T-helper 2 cell (primary cell): Measurements from ENCODE around the gene WNT7B.

Experiments
- DNase-seq, 5 experiments: peaks; one replicate each; pipeline versions ENCODE4 v3.0.0 to v3.0.0-alpha.2; 2012 to 2022

WNT7B gene

DNA sequence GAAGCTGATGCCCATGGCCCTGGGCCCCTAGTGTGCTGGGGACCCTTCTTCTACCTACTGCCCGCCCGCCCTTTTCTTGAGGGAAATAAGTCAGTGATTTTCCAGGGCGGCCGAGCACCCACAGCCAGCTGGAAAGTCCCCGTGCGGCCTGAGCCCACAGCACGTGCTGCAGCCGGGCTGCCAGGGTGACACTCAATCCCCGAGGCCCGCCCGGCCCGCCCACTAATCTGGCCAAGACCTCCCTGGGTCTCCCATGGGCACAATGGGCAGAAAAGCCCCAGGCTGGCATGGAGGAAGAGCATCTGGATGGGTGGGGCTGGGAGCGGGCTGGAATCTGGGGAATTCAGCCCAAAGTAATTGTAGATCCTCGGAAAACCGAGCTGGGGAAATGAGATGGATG, 24.8 kb downstream of the WNT7B start:
- DNase-seq, result no peak

DNA sequence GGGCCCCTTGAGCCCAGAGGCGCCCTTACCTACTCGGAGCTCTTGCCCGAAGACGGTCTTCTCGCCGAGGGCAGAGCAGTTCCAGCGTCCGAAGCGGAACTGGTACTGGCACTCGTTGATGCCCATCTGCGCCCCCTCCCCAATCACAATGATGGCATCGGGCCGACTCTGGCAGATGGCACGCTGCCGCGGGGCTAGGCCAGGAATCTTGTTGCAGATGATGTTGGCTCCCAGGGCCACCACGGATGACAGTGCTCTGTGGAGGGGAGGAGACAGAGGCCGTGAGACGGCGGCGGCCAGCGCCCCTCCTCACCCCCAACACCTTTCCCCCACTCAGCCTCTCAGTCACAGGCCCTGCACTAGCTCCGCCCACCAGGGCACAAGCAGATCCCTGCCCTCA, 27.1 kb downstream of the WNT7B start:
- DNase-seq, result no peak

DNA sequence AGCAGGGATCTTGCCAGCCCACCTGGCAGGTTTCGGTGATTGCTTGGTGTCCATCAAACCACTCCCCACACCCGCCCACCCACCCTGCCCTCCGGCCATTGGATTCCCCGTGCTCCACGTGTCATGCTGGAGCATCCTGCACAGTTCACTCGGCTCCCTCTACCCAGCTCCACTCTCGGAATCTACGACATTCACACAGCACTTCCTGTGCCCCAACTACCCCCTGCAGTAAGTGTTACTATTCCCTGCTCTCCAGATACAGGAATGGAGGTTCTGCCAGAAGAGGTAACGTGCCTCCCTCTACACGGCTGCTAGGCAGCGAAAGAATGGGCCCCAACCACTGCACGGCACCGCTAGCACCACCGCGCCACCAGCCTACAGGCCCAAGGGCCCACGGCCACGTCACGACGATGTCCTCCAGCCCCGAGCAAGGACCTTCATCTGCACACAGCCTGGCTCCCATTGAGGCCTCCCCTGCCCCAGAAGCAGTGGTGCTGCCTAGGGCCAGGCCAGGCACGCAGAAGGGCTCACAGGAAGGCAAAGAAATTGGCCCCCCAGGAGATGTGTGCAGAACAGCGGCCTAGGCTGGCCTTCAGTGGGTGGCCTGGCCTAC, 27.6 kb downstream of the WNT7B start:
- DNase-seq, result no peak

DNA sequence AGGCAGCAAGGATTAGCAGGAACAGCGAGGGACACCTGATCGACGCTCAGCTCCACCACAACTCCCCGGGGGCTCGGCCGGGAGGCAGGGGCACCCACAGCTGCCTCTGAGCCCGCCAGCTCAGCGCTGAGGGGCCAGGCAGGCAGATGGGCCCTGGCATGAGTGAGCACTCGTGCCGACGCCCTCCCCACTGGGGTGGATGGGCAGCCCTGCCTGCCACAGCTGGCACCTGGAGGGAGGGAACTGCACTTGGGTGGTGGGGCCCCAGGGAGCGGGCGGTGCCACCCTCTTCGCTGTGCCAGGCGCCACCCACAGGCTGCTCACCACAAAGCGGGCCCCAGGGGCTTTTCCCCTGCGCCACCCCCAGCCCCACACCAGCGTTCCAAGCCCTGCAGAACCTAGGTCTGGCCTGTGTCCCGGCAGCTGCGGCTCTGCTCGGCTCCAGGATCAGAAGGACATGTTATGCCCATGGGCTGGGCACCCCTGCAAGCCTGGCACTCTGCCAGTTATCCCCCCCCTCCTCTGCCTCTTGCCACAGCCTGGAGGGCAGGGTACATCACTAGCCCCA, 28.8 kb downstream of the WNT7B start:
- DNase-seq, result no peak

DNA sequence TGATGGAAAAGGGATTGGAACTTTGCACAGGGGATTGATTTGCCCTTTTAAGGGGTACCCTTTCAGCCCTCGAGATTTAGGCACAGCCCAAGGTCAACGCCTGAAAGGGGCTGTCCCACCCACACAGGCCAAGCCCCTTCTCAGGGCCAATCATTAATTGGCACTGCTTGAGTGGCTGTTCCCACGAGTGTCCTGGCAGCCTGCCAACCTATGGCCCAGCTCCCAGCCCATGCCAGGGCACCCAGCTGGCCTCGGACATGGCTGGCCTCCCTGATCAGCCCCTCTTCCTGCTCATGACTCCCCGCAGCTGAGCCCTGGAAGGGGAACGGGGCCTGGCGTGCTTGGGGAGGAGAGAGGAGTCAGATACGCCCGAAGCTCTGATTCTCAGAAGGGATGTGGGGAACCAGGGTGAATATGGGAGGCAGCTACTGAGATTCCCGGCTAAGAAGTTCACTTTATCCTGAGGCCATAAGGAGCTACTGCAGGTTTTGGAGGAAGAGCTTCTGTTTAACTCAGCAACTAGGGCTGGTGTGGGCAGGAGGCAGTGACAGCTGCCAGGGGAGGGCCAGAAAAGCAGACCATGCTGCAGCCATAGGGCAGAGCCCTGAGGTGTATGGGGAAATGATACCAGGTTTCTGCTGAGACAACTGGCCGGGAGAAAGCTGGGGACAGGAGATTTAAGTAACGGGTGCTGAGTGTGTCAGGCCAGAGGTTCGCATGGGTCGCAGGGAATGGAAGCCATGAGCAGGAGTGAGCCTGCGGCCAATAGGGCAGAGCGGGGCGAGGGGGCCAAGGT, 30.0 kb downstream of the WNT7B start:
- DNase-seq, result no peak

DNA sequence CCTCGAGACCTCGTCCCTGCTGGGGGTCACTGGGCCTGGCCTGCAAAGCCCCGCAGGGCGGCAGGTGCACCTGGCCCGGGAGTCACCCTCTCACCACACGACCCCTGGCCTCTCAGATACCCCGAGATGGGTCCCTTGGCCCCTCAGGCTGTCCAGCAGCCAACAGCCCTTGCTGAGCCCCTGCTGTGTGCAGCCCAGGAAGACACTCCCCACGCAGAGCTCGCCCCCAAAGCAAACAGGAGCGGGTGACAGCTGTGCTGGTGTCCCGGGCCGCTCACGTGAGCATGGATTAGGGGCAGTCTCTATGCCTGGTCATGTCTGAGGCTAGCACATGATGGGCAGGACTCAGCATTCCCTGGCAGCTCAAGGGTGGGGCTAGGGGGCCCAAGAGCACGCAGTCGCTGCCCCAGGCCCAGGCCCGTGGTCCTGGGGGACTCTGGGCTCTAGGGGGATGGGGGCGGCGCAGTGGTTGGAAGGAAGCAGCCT, 31.3 kb downstream of the WNT7B start:
- no peak for DNase-seq

DNA sequence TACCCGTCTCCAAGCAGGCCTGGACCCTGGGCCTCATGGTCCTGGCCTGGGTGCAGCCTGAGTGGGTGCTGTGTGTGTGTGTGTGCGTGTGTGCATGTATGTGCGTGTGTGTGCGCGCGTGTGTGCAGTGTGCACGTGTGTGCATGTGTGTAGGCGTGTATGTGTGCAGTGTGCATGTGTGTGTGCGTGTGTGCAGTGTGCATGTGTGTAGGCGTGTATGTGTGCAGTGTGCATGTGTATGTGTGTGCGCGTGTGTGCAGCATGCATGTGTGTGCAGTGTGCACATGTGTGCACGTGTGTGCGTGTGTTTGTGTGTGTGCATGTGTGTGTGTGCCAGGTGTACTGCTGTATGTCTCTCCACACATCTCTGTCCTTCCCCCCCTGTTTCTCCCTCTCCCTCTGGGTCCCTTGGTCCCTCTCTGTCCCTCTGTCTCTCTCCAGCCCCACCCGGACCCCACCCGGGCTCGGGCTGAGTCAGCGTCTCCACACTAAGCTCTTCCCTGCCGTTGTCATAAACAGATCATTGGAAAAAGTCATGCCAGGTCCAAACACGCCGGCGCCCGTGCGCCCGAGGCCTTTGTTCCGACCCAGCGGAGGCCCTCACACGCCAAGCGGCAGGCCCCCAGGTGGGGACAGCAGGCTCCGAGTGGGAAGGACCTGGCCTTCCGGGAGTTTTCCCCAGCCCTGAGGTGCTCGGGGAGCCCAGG, 34.0 kb downstream of the WNT7B start:
- no peak for DNase-seq

DNA sequence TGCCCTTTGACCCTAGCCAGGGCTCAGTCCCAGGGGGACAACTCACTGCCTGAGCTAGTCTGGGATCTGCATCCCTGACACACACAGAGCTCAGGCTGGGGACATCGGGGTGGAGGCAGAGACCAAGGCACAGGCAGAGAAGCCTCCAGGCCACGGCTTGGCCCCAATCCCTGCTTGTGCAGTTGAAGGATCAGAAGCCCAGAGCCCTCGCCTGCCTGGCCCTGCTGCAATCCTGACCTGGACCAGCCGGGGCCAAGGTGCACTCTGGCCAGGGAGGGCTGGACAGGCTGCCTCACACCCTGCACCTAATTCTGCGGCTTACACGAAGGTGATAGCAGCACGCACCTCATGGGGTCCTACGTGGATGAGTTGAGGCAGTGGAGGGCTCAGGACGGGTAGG, 34.6 kb downstream of the WNT7B start:
- no peak for DNase-seq

DNA sequence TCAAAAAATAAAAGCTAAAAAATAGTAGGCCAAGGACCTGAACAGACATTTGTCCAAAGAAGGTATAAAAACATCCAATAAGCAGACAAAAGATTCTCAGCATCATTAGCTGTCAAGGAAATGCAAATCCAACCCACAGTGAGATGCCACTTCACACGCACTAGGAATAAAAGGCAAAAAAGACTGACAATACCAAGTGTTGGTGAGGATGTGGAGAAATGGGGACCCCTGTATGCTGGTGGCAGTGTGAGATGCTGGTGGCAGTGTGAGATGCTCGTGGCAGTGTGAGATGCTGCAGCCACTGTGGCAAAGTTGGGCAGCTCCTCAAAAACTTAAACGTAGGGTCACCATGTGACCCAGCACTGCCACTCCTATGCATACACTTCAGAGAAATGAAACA, 38.0 kb downstream of the WNT7B start:
- no peak for DNase-seq

DNA sequence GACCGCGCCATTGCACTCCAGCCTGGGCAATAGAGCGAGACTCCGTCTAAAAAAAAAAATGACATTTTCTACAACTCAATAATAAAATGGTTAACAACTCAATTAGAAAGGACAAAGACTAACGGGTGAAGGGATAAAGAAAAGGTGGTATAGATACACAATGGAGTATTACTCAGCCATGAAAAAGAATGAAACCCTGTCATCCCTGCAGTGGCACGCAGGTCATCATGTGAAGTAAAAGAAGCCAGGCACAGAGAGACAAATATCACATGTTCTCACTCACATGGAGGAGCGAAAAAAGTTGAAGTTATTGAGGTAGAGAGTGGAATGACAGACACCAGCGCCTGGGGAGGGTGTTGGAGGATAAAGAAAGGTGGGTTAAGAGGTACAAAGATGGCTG, 39.0 kb downstream of the WNT7B start:
- DNase-seq, result no peak

DNA sequence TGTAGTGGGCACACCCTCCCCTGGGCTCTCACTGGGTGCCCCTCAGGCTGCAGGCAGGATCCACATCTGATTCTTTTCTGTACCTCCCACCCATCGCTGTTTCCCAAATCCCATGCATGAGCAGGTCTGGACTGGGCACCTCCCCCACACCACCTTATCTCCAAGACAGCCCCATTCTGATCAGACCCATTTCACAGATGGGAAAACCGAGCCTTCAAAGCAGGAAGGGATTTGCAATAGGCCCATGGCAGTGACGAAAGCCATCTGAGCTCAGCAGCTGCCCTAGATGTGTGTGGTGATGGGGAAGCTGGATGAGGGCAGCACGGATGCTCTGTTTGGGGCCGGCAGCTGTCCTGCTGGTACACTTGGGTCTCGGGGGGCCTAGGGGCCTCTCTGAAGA, 41.4 kb downstream of the WNT7B start:
- DNase-seq, result no peak

DNA sequence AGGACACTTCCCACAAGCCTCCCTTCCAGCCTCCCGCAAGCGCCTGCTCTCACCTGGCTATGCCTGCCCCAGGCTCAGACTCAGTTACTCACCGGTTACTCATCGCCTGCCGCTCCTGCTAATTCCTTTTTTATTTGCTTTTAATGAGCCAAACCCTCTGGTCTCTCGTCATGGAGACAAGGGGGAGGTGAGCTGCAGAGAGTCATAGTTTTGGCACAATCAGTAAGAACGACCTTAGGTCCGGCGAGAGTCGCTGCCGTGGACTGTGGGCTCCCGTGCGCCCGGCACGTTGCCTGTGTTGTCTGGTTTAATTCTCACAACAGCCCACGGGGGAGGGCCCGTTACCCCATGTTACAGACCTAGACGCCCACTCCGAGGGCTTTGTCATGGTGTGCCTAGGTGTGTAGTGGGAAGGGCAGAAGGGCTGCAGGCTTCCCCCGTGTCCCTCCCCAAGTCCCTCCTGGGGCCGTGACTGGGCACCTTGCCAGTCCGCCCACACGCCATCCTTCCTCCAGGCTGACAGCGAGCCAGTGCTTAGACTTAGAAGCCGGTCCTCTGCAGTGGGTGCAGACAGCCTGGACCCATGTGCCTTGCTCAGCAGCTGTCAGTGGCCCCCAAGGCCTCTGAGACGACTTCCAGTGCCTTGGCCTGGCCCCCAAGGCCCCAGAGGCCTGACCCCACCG, 42.2 kb downstream of the WNT7B start:
- no peak for DNase-seq

DNA sequence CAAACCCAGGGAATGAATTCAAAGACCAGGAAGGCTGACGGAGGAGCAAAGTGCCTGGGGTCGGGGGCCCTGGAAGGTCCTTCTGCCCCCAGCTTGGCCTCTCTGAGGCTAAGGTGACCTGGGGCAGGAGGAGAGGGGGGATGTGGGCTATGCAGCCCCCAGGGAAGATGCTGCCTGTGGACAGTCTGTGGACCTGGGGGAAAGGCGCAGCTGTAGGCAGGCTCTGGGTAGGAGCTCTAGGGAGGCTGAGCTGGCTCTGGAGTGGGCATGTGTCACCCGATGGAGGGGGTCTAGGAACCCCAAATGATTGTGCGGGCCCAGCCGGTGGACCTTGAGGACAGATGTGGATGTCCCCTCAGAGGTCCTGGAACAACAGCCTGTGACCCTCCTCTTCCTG, 42.8 kb downstream of the WNT7B start:
- no peak for DNase-seq

DNA sequence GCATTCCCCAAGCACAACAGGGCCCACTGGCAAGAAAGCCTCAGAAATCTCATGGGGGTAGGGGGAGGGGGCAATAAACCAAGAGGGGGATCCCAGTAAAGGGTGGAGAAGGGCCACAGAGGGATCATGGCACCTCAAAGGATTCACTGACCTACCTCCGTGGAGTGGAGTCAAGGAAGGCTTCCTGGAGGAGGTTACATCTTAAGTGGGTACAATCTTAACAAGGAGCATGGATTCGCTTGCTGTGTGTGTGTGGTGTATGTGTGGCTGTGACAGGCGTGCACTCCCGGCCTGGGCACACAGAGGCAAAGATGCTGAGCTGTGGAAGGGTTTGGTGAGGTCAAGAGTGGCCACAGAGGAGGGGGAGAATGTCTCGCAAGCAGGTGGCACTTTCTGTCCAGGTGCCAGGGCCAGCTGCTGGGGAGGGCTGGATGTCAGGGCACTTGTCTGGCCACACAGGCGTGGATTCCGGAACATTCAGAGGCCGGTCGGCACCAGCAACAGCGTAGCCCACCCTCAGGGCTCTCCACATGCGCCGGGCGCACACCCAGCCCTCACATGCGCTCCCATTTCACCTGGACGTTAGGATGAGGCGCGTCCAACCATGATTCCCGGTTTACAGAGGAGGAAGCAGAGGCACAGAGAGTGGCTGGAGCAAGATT, 43.3 kb downstream of the WNT7B start:
- DNase-seq, result no peak

DNA sequence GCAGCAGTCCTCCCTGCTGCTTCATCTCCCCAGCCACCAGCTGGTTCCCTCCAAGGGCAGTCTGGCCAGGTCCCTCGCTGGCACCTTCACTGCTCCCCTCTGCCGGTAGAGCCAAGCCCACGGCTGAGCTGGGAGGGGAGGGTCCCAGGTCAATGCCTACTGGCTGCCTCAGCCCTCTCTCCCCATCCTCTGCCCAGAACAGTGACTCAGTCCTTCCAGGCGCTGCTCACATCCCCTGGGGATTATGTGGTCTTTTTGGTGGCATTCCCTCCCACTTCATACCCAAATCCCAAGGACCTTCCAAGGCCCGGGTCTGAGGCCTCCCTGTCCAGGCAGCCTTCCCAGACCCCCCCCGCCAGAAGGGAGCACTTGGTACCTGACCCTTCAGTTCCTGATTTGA, 44.9 kb downstream of the WNT7B start:
- DNase-seq, result no peak

DNA sequence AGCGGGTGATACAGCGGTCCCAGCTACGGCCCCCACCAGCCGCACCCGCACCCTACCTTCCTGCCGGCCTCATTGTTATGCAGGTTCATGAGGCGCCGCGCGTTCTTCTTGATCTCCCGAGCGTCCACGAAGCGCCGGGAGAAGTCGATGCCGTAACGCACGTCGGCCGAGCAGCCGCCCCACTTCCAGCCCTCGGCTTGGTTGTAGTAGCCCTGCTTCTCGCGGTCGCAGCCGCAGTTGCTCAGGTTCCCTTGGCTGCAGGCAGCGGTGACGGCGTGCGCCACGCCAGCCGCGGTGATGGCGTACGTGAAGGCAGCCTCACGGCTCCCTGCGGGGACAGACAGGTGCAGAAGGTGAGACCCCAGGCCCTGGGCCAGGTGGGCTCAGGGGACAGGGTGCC, 45.9 kb downstream of the WNT7B start:
- DNase-seq, result no peak

DNA sequence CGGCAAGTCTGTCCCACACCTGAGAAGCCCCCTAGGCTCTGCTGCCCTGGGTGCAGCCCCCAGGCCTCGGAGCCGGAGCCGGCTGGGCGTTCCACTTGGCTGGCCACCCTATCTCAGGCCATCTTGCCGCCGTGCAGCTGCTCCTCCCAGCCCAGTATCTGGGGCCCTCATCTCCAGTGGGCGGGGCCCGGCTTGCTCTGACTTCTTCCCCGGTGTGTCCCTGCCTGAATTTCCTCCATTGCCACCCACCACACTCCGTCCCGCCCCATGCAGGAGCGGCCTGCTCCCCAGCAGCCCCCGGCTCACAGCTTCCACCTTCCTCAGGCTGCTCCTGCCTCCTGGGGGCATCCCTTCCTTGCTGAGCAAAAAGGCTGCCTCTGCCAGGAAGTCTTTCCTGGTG, 46.6 kb downstream of the WNT7B start:
- DNase-seq, result no peak

DNA sequence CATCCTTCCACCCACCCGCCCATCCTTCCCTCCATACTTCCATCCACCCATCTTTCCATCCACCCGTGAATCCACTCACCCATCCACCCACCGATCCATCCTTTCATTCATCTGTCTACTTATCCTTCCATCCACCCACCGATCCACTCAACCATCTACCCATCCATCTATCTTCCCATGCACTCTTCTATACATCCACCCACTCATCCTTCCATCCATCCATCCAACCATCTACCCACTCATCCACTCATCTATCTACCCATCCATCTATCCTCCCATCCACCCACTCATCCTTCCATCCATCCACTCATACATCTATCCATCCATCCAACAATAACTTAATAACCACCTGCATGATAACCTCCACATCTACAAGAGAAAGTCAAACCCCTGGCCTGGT, 47.3 kb downstream of the WNT7B start:
- no peak for DNase-seq

DNA sequence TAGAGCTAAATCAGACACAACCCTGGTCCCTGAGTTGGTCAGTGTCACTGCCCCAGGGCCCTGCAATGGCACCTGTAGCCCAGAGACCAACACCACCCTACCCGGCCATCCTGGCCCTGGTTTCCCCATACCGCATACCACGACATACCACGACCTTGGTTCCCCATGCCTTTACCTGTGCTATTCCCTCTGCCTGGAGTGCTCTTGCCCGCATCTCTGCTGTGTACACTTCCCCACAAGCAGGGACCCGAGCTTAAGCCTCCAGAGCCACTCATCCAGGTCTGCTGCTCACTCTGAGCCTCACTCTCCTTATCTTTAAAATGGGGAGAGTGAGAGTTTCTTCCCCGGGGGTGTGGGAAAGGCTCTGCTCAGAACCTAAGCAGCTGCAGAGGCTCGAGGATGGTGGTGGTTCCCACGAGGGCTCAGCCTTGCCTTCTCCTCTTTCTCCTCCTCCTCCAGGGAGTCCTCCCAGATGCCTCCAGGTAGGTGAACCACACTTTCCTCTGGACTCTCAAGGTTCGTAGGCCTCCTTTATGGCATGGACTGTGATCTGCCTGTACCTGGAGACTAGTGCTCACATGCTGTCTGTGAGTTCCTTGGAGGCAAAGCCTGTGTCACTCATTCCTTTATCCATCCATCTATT, 48.1 kb downstream of the WNT7B start:
- DNase-seq, result no peak

DNA sequence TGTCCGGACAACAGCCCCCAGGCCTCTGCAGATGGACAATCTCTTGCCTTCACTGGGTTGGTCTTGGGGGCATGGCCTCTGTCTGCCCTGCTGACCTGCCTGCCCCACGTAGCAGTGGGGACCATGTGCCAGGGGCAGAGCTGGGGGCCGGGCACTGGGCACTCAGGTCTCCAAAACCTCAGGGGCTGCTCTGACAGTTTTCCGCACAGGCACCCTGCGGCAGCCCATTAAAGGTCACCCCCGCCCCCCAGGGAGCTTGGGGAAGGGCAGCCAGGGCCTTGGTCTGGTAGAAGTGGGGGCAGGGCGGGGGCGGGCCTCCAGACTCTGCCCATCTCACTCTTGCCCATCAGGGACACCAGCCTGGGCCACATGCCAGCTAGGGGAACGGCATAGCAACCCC, 49.9 kb downstream of the WNT7B start:
- DNase-seq, result no peak

DNA sequence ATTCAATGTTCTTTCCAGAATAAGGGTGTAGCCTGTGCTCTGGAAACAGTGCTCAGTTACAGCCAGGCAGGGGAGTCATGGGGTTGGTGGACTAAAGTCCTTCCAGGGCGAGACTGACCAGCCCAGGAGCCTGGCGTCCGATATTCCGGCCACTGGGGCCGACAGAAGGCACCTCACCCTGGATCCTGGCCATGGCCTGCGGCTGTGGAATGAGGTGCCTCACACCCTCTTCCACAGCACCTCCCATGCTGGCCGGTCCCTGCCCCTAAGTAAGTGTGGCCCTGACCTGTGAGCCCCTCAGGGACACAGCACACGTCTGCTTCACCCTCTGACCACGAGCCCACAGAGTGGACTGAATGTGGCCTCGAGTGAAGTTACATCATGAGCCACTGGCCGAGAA, 50.5 kb downstream of the WNT7B start:
- DNase-seq, result no peak

DNA sequence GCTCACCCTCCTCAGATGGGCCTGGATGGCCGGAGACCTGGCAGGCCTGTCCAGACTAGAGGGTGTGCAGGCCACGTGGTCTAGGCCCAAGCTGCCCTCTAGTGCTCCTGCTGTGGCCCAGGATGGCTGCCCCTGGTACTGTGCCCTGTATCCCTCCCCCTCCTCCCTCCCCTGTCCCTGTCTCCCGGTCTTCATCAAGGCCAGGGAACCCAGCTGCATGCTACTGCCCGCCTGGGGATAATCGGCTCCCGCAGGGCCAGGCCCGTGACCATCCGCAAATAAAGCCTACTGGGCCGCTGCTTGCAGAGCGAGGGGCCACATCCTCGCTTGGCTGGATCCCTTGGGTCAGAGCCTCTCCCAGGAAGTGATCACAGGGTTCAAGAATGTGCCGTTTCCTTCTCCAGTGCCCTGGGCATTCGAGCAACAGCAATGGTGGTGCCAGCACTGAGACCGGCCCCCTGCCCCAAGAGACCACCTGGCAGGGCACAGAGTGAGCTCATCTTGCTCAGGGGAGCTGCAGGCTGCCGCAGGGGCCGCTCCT, 51.1 kb downstream of the WNT7B start:
- DNase-seq, result no peak
